ENCODE measurements around the gene UNC5B.

UNC5B gene

DNA sequence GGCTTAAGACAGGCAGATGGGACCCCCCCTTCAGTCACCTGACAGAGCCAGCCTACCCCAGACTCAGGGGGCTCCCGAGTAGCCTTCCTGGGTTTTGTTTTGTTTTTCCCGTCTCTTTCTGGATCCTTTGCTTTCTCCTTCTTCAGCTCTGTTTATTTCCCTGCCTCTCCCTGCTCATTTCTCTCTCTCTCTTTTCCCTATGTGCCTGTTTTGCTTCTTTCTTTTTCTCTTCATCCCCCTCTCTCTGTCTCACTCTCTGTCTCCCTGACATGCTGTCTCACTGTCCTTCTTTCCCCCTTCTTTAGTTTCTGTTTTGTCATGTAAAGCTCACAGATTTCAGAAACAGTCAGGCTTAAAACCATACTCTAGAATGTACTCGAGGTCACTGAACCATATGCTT lies 68.5 kb downstream of the UNC5B start:
- Histone ChIP-seq H3K4ac (ENCODE audit: low read depth, low read length) (no peak overlapping the region), H3K14ac (ENCODE audit: low read length) (no peak overlapping the region), H3K36me3 (ENCODE audit: control insufficient read depth in 1 of 2, insufficient read depth in 2 of 2, low read length in 2 of 2) (peaks cover 56 to 69% of the 10 kb centered on the region in 2 experiments), H4K8ac (ENCODE audit: low read depth, low read length) (no peak overlapping the region), H4K12ac (ENCODE audit: low read depth, low read length) (no peak overlapping the region), H3K4me1 (ENCODE audit: control insufficient read depth in 1 of 2, insufficient read depth in 2 of 2, low read length in 2 of 2) (peaks cover 0 to 5% of the 10 kb centered on the region in 2 experiments), H2AK5ac (ENCODE audit: low read length) (no peak overlapping the region), H3K4me2 (ENCODE audit: low read length) (no peak overlapping the region), H2BK12ac (ENCODE audit: low read length) (no peak overlapping the region), H2BK5ac (ENCODE audit: low read depth, low read length, poor library complexity) (no peak overlapping the region), H3K9ac (ENCODE audit: low read length) (no peak overlapping the region), H3K23ac (ENCODE audit: low read length) (no peak overlapping the region), H3K27me3 (ENCODE audit: insufficient read depth, low read length) (no peaks in the 10 kb centered on the region), H2AFZ (ENCODE audit: insufficient read depth, low read length, poor library complexity) (no peak overlapping the region), H3K27ac (ENCODE audit: low read depth, low read length) (no peak overlapping the region), H3K79me1 (ENCODE audit: low read length) (no peaks in the 10 kb centered on the region), H3K79me2 (ENCODE audit: control insufficient read depth, insufficient read depth, low read length, poor library complexity) (no peaks in the 10 kb centered on the region), H4K91ac (ENCODE audit: low read depth, low read length) (no peak overlapping the region), H2BK120ac (ENCODE audit: insufficient read depth, low read length, poor library complexity) (no peak overlapping the region), H3K18ac (ENCODE audit: low read length) (no peak overlapping the region), H3K4me3 (ENCODE audit: low read depth, low read length) (no peak overlapping the region), H3K9me3 (ENCODE audit: insufficient read depth, low read depth, low read length) (peaks cover 7% of the 10 kb centered on the region)
- no CpG with 5 or more reads among the region's 3 CpGs for WGBS (ENCODE audit: extremely low coverage, insufficient coverage, insufficient read length)
- DNase-seq = no peak

- Histone ChIP-seq H3K9me3 (ENCODE audit: insufficient read depth, low read depth, low read length) (peaks cover 7% of the 10 kb centered on the region), H2AFZ (ENCODE audit: insufficient read depth, low read length, poor library complexity) (no peak overlapping the region), H4K91ac (ENCODE audit: low read depth, low read length) (no peak overlapping the region), H2BK120ac (ENCODE audit: insufficient read depth, low read length, poor library complexity) (no peak overlapping the region), H3K4ac (ENCODE audit: low read depth, low read length) (no peak overlapping the region), H2BK5ac (ENCODE audit: low read depth, low read length, poor library complexity) (no peak overlapping the region), H3K4me3 (ENCODE audit: low read depth, low read length) (no peak overlapping the region), H3K14ac (ENCODE audit: low read length) (no peak overlapping the region), H2AK5ac (ENCODE audit: low read length) (no peak overlapping the region), H3K9ac (ENCODE audit: low read length) (no peak overlapping the region), H3K36me3 (ENCODE audit: control insufficient read depth in 1 of 2, insufficient read depth in 2 of 2, low read length in 2 of 2) (peaks cover 66 to 77% of the 10 kb centered on the region in 2 experiments), H4K12ac (ENCODE audit: low read depth, low read length) (no peak overlapping the region), H3K27ac (ENCODE audit: low read depth, low read length) (no peak overlapping the region), H3K23ac (ENCODE audit: low read length) (no peak overlapping the region), H3K4me2 (ENCODE audit: low read length) (no peak overlapping the region), H4K8ac (ENCODE audit: low read depth, low read length) (no peak overlapping the region), H3K27me3 (ENCODE audit: insufficient read depth, low read length) (no peaks in the 10 kb centered on the region), H3K79me2 (ENCODE audit: control insufficient read depth, insufficient read depth, low read length, poor library complexity) (no peaks in the 10 kb centered on the region), H3K4me1 (ENCODE audit: control insufficient read depth in 1 of 2, insufficient read depth in 2 of 2, low read length in 2 of 2) (peaks cover 0 to 5% of the 10 kb centered on the region in 2 experiments), H2BK12ac (ENCODE audit: low read length) (no peak overlapping the region), H3K79me1 (ENCODE audit: low read length) (no peaks in the 10 kb centered on the region), H3K18ac (ENCODE audit: low read length) (no peak overlapping the region)
- DNase-seq = no peak
- no CpG with 5 or more reads among the region's 8 CpGs for WGBS (ENCODE audit: extremely low coverage, insufficient coverage, insufficient read length)
Observed at GRCh38 chr10:71281646-71282322, 69.4 kb downstream of the UNC5B start.

- no peak overlapping the region for H4K12ac ChIP-seq (ENCODE audit: low read depth, low read length)
- H2AFZ ChIP-seq (ENCODE audit: insufficient read depth, low read length, poor library complexity) = no peak overlapping the region
- no peaks in the 10 kb centered on the region for H3K27me3 ChIP-seq (ENCODE audit: insufficient read depth, low read length)
- no CpG with 5 or more reads among the region's 2 CpGs for WGBS (ENCODE audit: extremely low coverage, insufficient coverage, insufficient read length)
- H2BK12ac ChIP-seq (ENCODE audit: low read length) = no peak overlapping the region
- no peak overlapping the region for H3K27ac ChIP-seq (ENCODE audit: low read depth, low read length)
- no peak overlapping the region for H3K9ac ChIP-seq (ENCODE audit: low read length)
- H3K4ac ChIP-seq (ENCODE audit: low read depth, low read length) = no peak overlapping the region
- no peak overlapping the region for H2BK5ac ChIP-seq (ENCODE audit: low read depth, low read length, poor library complexity)
- no peak overlapping the region for H3K23ac ChIP-seq (ENCODE audit: low read length)
- H3K18ac ChIP-seq (ENCODE audit: low read length) = no peak overlapping the region
- no peak overlapping the region for H3K4me2 ChIP-seq (ENCODE audit: low read length)
- no peak overlapping the region for H4K91ac ChIP-seq (ENCODE audit: low read depth, low read length)
- H2AK5ac ChIP-seq (ENCODE audit: low read length) = no peak overlapping the region
- H3K79me1 ChIP-seq (ENCODE audit: low read length) = no peaks in the 10 kb centered on the region
- H4K8ac ChIP-seq (ENCODE audit: low read depth, low read length) = no peak overlapping the region
- H3K4me1 ChIP-seq (ENCODE audit: control insufficient read depth in 1 of 2, insufficient read depth in 2 of 2, low read length in 2 of 2) = peaks cover 0 to 5% of the 10 kb centered on the region in 2 experiments
- no peak overlapping the region for H3K14ac ChIP-seq (ENCODE audit: low read length)
- H3K9me3 ChIP-seq (ENCODE audit: insufficient read depth, low read depth, low read length) = peaks cover 6% of the 10 kb centered on the region
- no peak overlapping the region for H2BK120ac ChIP-seq (ENCODE audit: insufficient read depth, low read length, poor library complexity)
- no peak for DNase-seq
- no peaks in the 10 kb centered on the region for H3K79me2 ChIP-seq (ENCODE audit: control insufficient read depth, insufficient read depth, low read length, poor library complexity)
- peaks cover 71 to 81% of the 10 kb centered on the region in 2 experiments for H3K36me3 ChIP-seq (ENCODE audit: control insufficient read depth in 1 of 2, insufficient read depth in 2 of 2, low read length in 2 of 2)
- H3K4me3 ChIP-seq (ENCODE audit: low read depth, low read length) = no peak overlapping the region
Observed at GRCh38 chr10:71282323-71282680, 69.9 kb downstream of the UNC5B start.

GRCh38 chr10:71283410-71283809 lies 71.0 kb downstream of the UNC5B start:
- H3K79me2 ChIP-seq (ENCODE audit: control insufficient read depth, insufficient read depth, low read length, poor library complexity) = no peaks in the 10 kb centered on the region
- no peak for DNase-seq
- no peak overlapping the region for H2BK120ac ChIP-seq (ENCODE audit: insufficient read depth, low read length, poor library complexity)
- no peak overlapping the region for H3K27ac ChIP-seq (ENCODE audit: low read depth, low read length)
- H3K27me3 ChIP-seq (ENCODE audit: insufficient read depth, low read length) = no peaks in the 10 kb centered on the region
- no peak overlapping the region for H2BK5ac ChIP-seq (ENCODE audit: low read depth, low read length, poor library complexity)
- H3K79me1 ChIP-seq (ENCODE audit: low read length) = no peaks in the 10 kb centered on the region
- H3K4me1 ChIP-seq (ENCODE audit: control insufficient read depth in 1 of 2, insufficient read depth in 2 of 2, low read length in 2 of 2) = peaks cover 0 to 5% of the 10 kb centered on the region in 2 experiments
- no peak overlapping the region for H2AK5ac ChIP-seq (ENCODE audit: low read length)
- H3K18ac ChIP-seq (ENCODE audit: low read length) = no peak overlapping the region
- peaks cover 82 to 88% of the 10 kb centered on the region in 2 experiments for H3K36me3 ChIP-seq (ENCODE audit: control insufficient read depth in 1 of 2, insufficient read depth in 2 of 2, low read length in 2 of 2)
- no peak overlapping the region for H2AFZ ChIP-seq (ENCODE audit: insufficient read depth, low read length, poor library complexity)
- no peak overlapping the region for H3K4me2 ChIP-seq (ENCODE audit: low read length)
- H4K91ac ChIP-seq (ENCODE audit: low read depth, low read length) = no peak overlapping the region
- no peak overlapping the region for H2BK12ac ChIP-seq (ENCODE audit: low read length)
- H3K4ac ChIP-seq (ENCODE audit: low read depth, low read length) = no peak overlapping the region
- no peak overlapping the region for H4K8ac ChIP-seq (ENCODE audit: low read depth, low read length)
- no peak overlapping the region for H3K14ac ChIP-seq (ENCODE audit: low read length)
- H3K23ac ChIP-seq (ENCODE audit: low read length) = no peak overlapping the region
- no peak overlapping the region for H4K12ac ChIP-seq (ENCODE audit: low read depth, low read length)
- H3K9ac ChIP-seq (ENCODE audit: low read length) = no peak overlapping the region
- no CpG with 5 or more reads among the region's 6 CpGs for WGBS (ENCODE audit: extremely low coverage, insufficient coverage, insufficient read length)
- no peak overlapping the region for H3K4me3 ChIP-seq (ENCODE audit: low read depth, low read length)
- H3K9me3 ChIP-seq (ENCODE audit: insufficient read depth, low read depth, low read length) = peaks cover 4% of the 10 kb centered on the region
